AG04450 (cell line): ENCODE data around the gene NAA60. TPM values are rescaled to one million over a fixed set of nuclear protein-coding genes. Genes with fewer than 3 reads are reported as not detected.
"Not testable (repeated sequence)": the region's sequence is repeated elsewhere in the genome, so short reads cannot be mapped to it uniquely, and the experiment has no call there.

Experiments used
- CTCF ChIA-PET: fragments of 300-600, 350-600 bp; formaldehyde crosslinking; extraction: SDS; loops from one replicate; lab custom pipeline; 2022; ENCODE audit warnings: antibody characterized with exemption, inconsistent platforms; lab: Charles Lee
- POLR2A ChIA-PET: fragments of 350-600 bp; formaldehyde crosslinking; extraction: SDS; loops from one replicate; lab custom pipeline; 2021; ENCODE audit warnings: antibody characterized with exemption, inconsistent platforms; lab: Yijun Ruan, JAX
- DNase-seq: peaks from one replicate; pipeline ENCODE4 v3.0.0-alpha.2; 2011; ENCODE audit warnings: low read depth, low spot score
- H3K27ac ChIP-seq: one replicate; pipeline ENCODE4 v1.5.1; 2012; ENCODE audit warnings: low read depth, low read length, control low read depth
- H3K27me3 ChIP-seq: one replicate; pipeline ENCODE4 v1.6.0; 2012; ENCODE audit warnings: low read length; ENCODE audit not compliant: control insufficient read depth, insufficient read depth
- H3K4me3 ChIP-seq: 2 replicates; pipeline ENCODE4 v1.5.1; 2011; ENCODE audit warnings: mild to moderate bottlenecking, low read depth, low read length, control low read depth
- H3K9me3 ChIP-seq: 2 replicates; pipeline ENCODE4 v1.5.1; 2012; ENCODE audit warnings: low read length; ENCODE audit not compliant: control insufficient read depth, insufficient read depth
- CTCF ChIP-seq: IDR thresholded peaks from 2 replicates; pipeline ENCODE4 v1.5.1; 2011; ENCODE audit warnings: low read depth, low read length, control low read depth, inconsistent platforms
- polyA plus RNA-seq: library from polyadenylated mRNA; depleted of rRNA; stranded (reverse); fragments of >200 nt; gene quantifications from 2 replicates; pipeline ENCODE4 v1.2.3, GENCODE V29; 2011

Gene NAA60
- polyA plus RNA-seq, 1 experiment: 28.8 TPM

- ChIA-PET CTCF (no interaction called here), POLR2A (no interaction called here)
- Histone ChIP-seq H3K27me3 (no peaks in the 10 kb centered on the region), H3K4me3 (no peak overlapping the region), H3K27ac (no peak overlapping the region), H3K9me3 (peaks cover 4% of the 10 kb centered on the region; the same call in 1 of the 2 replicates)
- no peak for TF ChIP-seq CTCF
- DNase-seq: no peak
These were observed 29.6 kb downstream of the NAA60 start for GRCh38 chr16:3472878-3473595.

- H3K4me3 ChIP-seq, H3K27me3 ChIP-seq, H3K27ac ChIP-seq, H3K9me3 ChIP-seq, DNase-seq, POLR2A ChIA-PET, CTCF ChIA-PET: not testable (repeated sequence)
These were observed 30.1 kb downstream of the NAA60 start for GRCh38 chr16:3473596-3473943.

GRCh38 chr16:3474136-3474779, 30.8 kb downstream of the NAA60 start:
- no peak for TF ChIP-seq CTCF
- Histone ChIP-seq H3K4me3 (no peak overlapping the region), H3K27me3 (no peaks in the 10 kb centered on the region), H3K27ac (no peak overlapping the region), H3K9me3 (peaks cover 4% of the 10 kb centered on the region; the same call in 1 of the 2 replicates)
- CTCF ChIA-PET: no interaction called here
- POLR2A ChIA-PET: no interaction called here
- no peak for DNase-seq

- POLR2A ChIA-PET, CTCF ChIA-PET, H3K4me3 ChIP-seq, DNase-seq, H3K27me3 ChIP-seq, H3K27ac ChIP-seq, H3K9me3 ChIP-seq: not testable (repeated sequence)
These were observed 31.4 kb downstream of the NAA60 start for GRCh38 chr16:3474870-3475269.

GRCh38 chr16:3475604-3476375, 32.3 kb downstream of the NAA60 start:
- Histone ChIP-seq H3K27me3 (no peaks in the 10 kb centered on the region), H3K9me3 (peaks cover 4% of the 10 kb centered on the region; the same call in 1 of the 2 replicates), H3K4me3 (no peak overlapping the region), H3K27ac (no peak overlapping the region)
- TF ChIP-seq CTCF: no peak
- DNase-seq: no peak
- ChIA-PET CTCF (no interaction called here), POLR2A (no interaction called here)
